Measurements from ENCODE around the gene SLAMF7. TPM values are rescaled to one million over a fixed set of nuclear protein-coding genes. Genes with fewer than 3 reads are reported as not detected.
"Not testable (repeated sequence)": the region's sequence is repeated elsewhere in the genome, so short reads cannot be mapped to it uniquely, and the experiment has no call there.

The SLAMF7 gene
- total and polyA plus RNA-seq, 2 of the 13 experiments (the other 11 are each of a cell fraction or from before 2014, with no cell fraction given): not detected

- TF ChIP-seq PREB (CRISPR knock-in tag; IDR thresholded peaks at IDR 0.05): no peak
- no peak for TF ChIP-seq RBM22 (optimal IDR thresholded peaks at IDR 0.05; ENCODE audit: low read length)
- TF ChIP-seq ZNF256 (CRISPR knock-in tag; conservative IDR thresholded peaks at IDR 0.05): no peak
- no peak for TF ChIP-seq ELF3 (CRISPR knock-in tag; IDR thresholded peaks at IDR 0.05)
Observed at GRCh38 chr1:160739098-160739511, at the start of gene SLAMF7 (continued).

- in situ Hi-C loops (cut with HindIII; ENCODE audit: extremely low pct_ligation_motif_present, low pct_unique_long_range_greater_than_20kb); H3K4me2 ChIP-seq (ENCODE audit: low read depth, low read length); H3K27ac ChIP-seq (ENCODE audit: extremely low read length, insufficient read depth, low read length); BruUV-seq (replicated peaks); H3K4me3 ChIP-seq (replicated peaks in 1 of 3; ENCODE audit: insufficient read depth in 1 of 3, low read depth in 2 of 3, low read length in 3 of 3); H3K27me3 ChIP-seq (ENCODE audit: control insufficient read depth in 1 of 2, insufficient read depth in 2 of 2, low read length in 2 of 2); H3K9ac ChIP-seq (ENCODE audit: insufficient read depth, low read depth, low read length); ATAC-seq; intact Hi-C loops (cut with micrococcal nuclease; ENCODE audit: unreplicated experiment); H4K20me1 ChIP-seq (ENCODE audit: insufficient read depth, low read length); POLR2A ChIA-PET; H3K79me2 ChIP-seq (ENCODE audit: insufficient read depth, low read length); H3K9me3 ChIP-seq (ENCODE audit: low read length); H3K36me3 ChIP-seq (replicated peaks in 1 of 2; ENCODE audit: control insufficient read depth in 1 of 2, insufficient read depth in 2 of 2, low read length in 2 of 2); H2AFZ ChIP-seq (ENCODE audit: low read length); H3K4me1 ChIP-seq (ENCODE audit: insufficient read depth, low read length); FAIRE-seq; CTCF ChIA-PET (ENCODE audit: low intra/inter-chr PET ratio, low total read pairs): not testable (repeated sequence)
- DNase-seq (ENCODE audit: low spot score): peak; percentile 10
- 51% methylated on average over 10 of the region's 10 CpGs for WGBS (ENCODE audit: low lambda C conversion rate)
- TF ChIP-seq CTCF (CRISPR knock-in tag; IDR thresholded peaks at IDR 0.05): peak; percentile 23; the same call in 1 of the 2 replicates
- TF ChIP-seq STAG1 (CRISPR knock-in tag; IDR thresholded peaks at IDR 0.05): peak; percentile 30; the same call in 1 of the 2 replicates
Observed at GRCh38 chr1:160692390-160692789, 46.7 kb upstream of the SLAMF7 start.
